Keratinocyte (primary cell): ENCODE results near the gene RSRC2. TPM values are rescaled to one million over a fixed set of nuclear protein-coding genes. Genes with fewer than 3 reads are reported as not detected.

Source experiments
- DNase-seq: peaks from one replicate; pipeline ENCODE4 v3.0.0-alpha.2; 2011; ENCODE audit warnings: low read depth, missing footprints, low spot score
- FAIRE-seq: peaks from 2 replicates; lab custom pipeline; 2011; peaks lifted over from hg19 to GRCh38; lab: Jason Lieb, UNC
- H2AFZ ChIP-seq: 2 replicates; pipeline ENCODE4 v1.6.0; 2012; ENCODE audit warnings: low read length, control low read depth, inconsistent platforms; ENCODE audit not compliant: control insufficient read depth
- H3K27ac ChIP-seq: 2 replicates; pipeline ENCODE4 v1.5.1; 2011; ENCODE audit warnings: low read length; ENCODE audit not compliant: control insufficient read depth, insufficient read depth
- H3K27me3 ChIP-seq: 3 replicates; pipeline ENCODE4 v1.6.0; 2011; ENCODE audit warnings: low read length; ENCODE audit not compliant: control insufficient read depth, insufficient read depth; ENCODE audit errors: extremely low read depth
- H3K36me3 ChIP-seq, 2 experiments: 2 replicates in 1 of 2; 3 replicates in 1 of 2; pipeline ENCODE4 v1.5.1; 2011; ENCODE audit warnings: low read length in 2 of 2, mild to moderate bottlenecking in 1 of 2; ENCODE audit not compliant: control insufficient read depth in 2 of 2, insufficient read depth in 2 of 2; ENCODE audit errors: extremely low read depth in 1 of 2
- H3K4me1 ChIP-seq: 3 replicates; pipeline ENCODE4 v1.5.1; 2011; ENCODE audit warnings: low read length; ENCODE audit not compliant: control insufficient read depth, insufficient read depth; ENCODE audit errors: extremely low read depth
- H3K4me2 ChIP-seq: 3 replicates; pipeline ENCODE4 v1.6.0; 2011; ENCODE audit warnings: low read depth, low read length; ENCODE audit not compliant: control insufficient read depth, insufficient read depth; ENCODE audit errors: extremely low read depth
- H3K4me3 ChIP-seq, 3 experiments: fragments of 200-600 bp in 1 of 3; sonication (generic) in 1 of 3; 2 replicates in 2 of 3; 3 replicates in 1 of 3; pipeline ENCODE4 v1.5.1; 2011 to 2016; ENCODE audit warnings: low read length in 3 of 3, mild to moderate bottlenecking in 3 of 3, control low read depth in 2 of 3, inconsistent platforms in 1 of 3, low read depth in 1 of 3, mixed read lengths in 1 of 3, mixed run types in 1 of 3, moderate library complexity in 1 of 3; ENCODE audit not compliant: control insufficient read depth in 2 of 3, insufficient read depth in 2 of 3; ENCODE audit errors: extremely low read depth in 1 of 3
- H3K79me2 ChIP-seq: 2 replicates; pipeline ENCODE4 v1.6.0; 2012; ENCODE audit warnings: low read length; ENCODE audit not compliant: control insufficient read depth, insufficient read depth
- H3K9ac ChIP-seq: 3 replicates; pipeline ENCODE4 v1.6.0; 2011; ENCODE audit warnings: low read length; ENCODE audit not compliant: control insufficient read depth, insufficient read depth; ENCODE audit errors: extremely low read depth
- H3K9me1 ChIP-seq: 3 replicates; pipeline ENCODE4 v1.6.0; 2011; ENCODE audit warnings: low read length; ENCODE audit not compliant: control insufficient read depth, insufficient read depth; ENCODE audit errors: extremely low read depth
- H3K9me3 ChIP-seq: 2 replicates; pipeline ENCODE4 v1.5.1; 2012; ENCODE audit warnings: low read depth, low read length; ENCODE audit not compliant: control insufficient read depth
- H4K20me1 ChIP-seq: 3 replicates; pipeline ENCODE4 v1.6.0; 2011; ENCODE audit warnings: low read length; ENCODE audit not compliant: control insufficient read depth, insufficient read depth; ENCODE audit errors: extremely low read depth
- EZH2 ChIP-seq: IDR thresholded peaks from one replicate; pipeline ENCODE4 v1.6.1; 2012; ENCODE audit warnings: inconsistent platforms, mild to moderate bottlenecking, low read length, moderate library complexity
- dilution Hi-C: fragments of 300-500 bp; cut with MboI; formaldehyde crosslinking; loops from one replicate; pipeline ENCODE4 v1.7.0; 2020; ENCODE audit warnings: low sequenced_read_pairs; ENCODE audit not compliant: extremely low pct_ligation_motif_present
- polyA plus RNA-seq, 5 experiments: library from polyadenylated mRNA; depleted of rRNA in 3 of 5; stranded (reverse) in 3 of 5; stranded (forward) in 1 of 5; unstranded in 1 of 5; fragments of >200 nt; gene quantifications; 1 replicate in 1 of 5; 2 replicates in 3 of 5; 3 replicates in 1 of 5; pipeline versions ENCODE4 v1.2.1 to v1.2.3, GENCODE V29; 2011 to 2012; ENCODE audit warnings: missing spikeins in 2 of 5, low read depth in 1 of 5, low replicate concordance in 1 of 5
- TF ChIP-seq, protein P1 (sequence below), 3 experiments: IDR thresholded peaks in 1 of 3; conservative IDR thresholded peaks in 1 of 3; optimal IDR thresholded peaks in 1 of 3; 2 replicates in 2 of 3; 3 replicates in 1 of 3; pipeline versions ENCODE3 to v1.5.1; 2011; ENCODE audit warnings: low read length in 3 of 3, mild to moderate bottlenecking in 3 of 3, moderate library complexity in 2 of 3, control low read depth in 1 of 3, inconsistent platforms in 1 of 3; ENCODE audit not compliant: insufficient read depth in 2 of 3; ENCODE audit errors: extremely low read depth in 1 of 3

The RSRC2 gene
- polyA plus RNA-seq, 1 donor (not counting 4 experiments of a cell fraction or from before 2014, with no cell fraction given), result 45.6 TPM

GRCh38 chr12:122528992-122529391 lies 2.3 kb upstream of the RSRC2 start:
- Histone ChIP-seq H3K27me3 (no peaks in the 10 kb centered on the region), H2AFZ (no peak overlapping the region), H3K4me2 (no peak overlapping the region), H3K9ac (no peak overlapping the region), H3K9me1 (no peaks in the 10 kb centered on the region), H3K79me2 (peaks cover 66% of the 10 kb centered on the region), H3K4me1 (peaks cover 8% of the 10 kb centered on the region), H3K9me3 (no peaks in the 10 kb centered on the region), H3K36me3 (peaks cover 2 to 8% of the 10 kb centered on the region in 2 experiments), H3K4me3 (no peak overlapping the region), H3K27ac (no peak overlapping the region), H4K20me1 (peaks cover 5% of the 10 kb centered on the region)
- dilution Hi-C loops, result no loop called here
- TF ChIP-seq, protein P1, sequence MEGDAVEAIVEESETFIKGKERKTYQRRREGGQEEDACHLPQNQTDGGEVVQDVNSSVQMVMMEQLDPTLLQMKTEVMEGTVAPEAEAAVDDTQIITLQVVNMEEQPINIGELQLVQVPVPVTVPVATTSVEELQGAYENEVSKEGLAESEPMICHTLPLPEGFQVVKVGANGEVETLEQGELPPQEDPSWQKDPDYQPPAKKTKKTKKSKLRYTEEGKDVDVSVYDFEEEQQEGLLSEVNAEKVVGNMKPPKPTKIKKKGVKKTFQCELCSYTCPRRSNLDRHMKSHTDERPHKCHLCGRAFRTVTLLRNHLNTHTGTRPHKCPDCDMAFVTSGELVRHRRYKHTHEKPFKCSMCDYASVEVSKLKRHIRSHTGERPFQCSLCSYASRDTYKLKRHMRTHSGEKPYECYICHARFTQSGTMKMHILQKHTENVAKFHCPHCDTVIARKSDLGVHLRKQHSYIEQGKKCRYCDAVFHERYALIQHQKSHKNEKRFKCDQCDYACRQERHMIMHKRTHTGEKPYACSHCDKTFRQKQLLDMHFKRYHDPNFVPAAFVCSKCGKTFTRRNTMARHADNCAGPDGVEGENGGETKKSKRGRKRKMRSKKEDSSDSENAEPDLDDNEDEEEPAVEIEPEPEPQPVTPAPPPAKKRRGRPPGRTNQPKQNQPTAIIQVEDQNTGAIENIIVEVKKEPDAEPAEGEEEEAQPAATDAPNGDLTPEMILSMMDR (optimal IDR thresholded peaks at IDR 0.05 in 1 of 3, IDR thresholded peaks at IDR 0.05 in 1 of 3, conservative IDR thresholded peaks at IDR 0.05 in 1 of 3; ENCODE audit: extremely low read depth in 1 of 3, insufficient read depth in 2 of 3, low read length in 3 of 3), result no peak
- TF ChIP-seq EZH2, result no peak
- no peak for FAIRE-seq
- DNase-seq, result no peak

GRCh38 chr12:122528582-122528981 lies 1.8 kb upstream of the RSRC2 start:
- no peaks in the 10 kb centered on the region for H3K9me1 ChIP-seq
- H3K4me3 ChIP-seq, result peak overlapping the region in 1 of 3 experiments; percentile 93
- TF ChIP-seq EZH2, result no peak
- TF ChIP-seq, protein P1 (optimal IDR thresholded peaks at IDR 0.05 in 1 of 3, IDR thresholded peaks at IDR 0.05 in 1 of 3, conservative IDR thresholded peaks at IDR 0.05 in 1 of 3; ENCODE audit: extremely low read depth in 1 of 3, insufficient read depth in 2 of 3, low read length in 3 of 3), result no peak
- H4K20me1 ChIP-seq, result peaks cover 9% of the 10 kb centered on the region
- no peak overlapping the region for H2AFZ ChIP-seq
- peaks cover 2 to 8% of the 10 kb centered on the region in 2 experiments for H3K36me3 ChIP-seq
- H3K9me3 ChIP-seq, result no peaks in the 10 kb centered on the region
- no peak for DNase-seq
- peak overlapping the region; percentile 88 for H3K4me2 ChIP-seq
- no peak overlapping the region for H3K27ac ChIP-seq
- H3K79me2 ChIP-seq, result peaks cover 70% of the 10 kb centered on the region
- no peak for FAIRE-seq
- H3K27me3 ChIP-seq, result no peaks in the 10 kb centered on the region
- peak overlapping the region; percentile 100 for H3K9ac ChIP-seq
- peaks cover 13% of the 10 kb centered on the region for H3K4me1 ChIP-seq
- dilution Hi-C loops, result no loop called here
